Upper lobe of right lung (tissue), 1 donor: ENCODE results near the gene CDH22. TPM values are rescaled to one million over a fixed set of nuclear protein-coding genes. Genes with fewer than 3 reads are reported as not detected.

Experiments
- ATAC-seq: fragments of 200-7000 bp; cut with Tn5 transposase; one replicate; pipeline ENCODE4 v1.9.1; 2020; ENCODE audit warnings: mild to moderate bottlenecking, moderate library complexity
- DNase-seq: peaks from one replicate; pipeline ENCODE4 v3.0.0-alpha.2; 2020
- H3K27ac ChIP-seq: fragments of 200-600 bp; one replicate; pipeline ENCODE4 v1.8.0; 2022
- H3K27me3 ChIP-seq: fragments of 200-600 bp; one replicate; pipeline ENCODE4 v1.8.0; 2022; ENCODE audit warnings: mild to moderate bottlenecking
- H3K36me3 ChIP-seq: fragments of 200-600 bp; one replicate; pipeline ENCODE4 v1.8.0; 2022
- H3K4me1 ChIP-seq: fragments of 200-600 bp; one replicate; pipeline ENCODE4 v1.8.0; 2022
- H3K4me3 ChIP-seq: fragments of 200-600 bp; one replicate; pipeline ENCODE4 v1.8.0; 2022; ENCODE audit warnings: mild to moderate bottlenecking
- H3K9me3 ChIP-seq: fragments of 200-600 bp; one replicate; pipeline ENCODE4 v1.8.0; 2022
- CTCF ChIP-seq: fragments of 200-600 bp; IDR thresholded peaks from one replicate; pipeline ENCODE4 v1.8.0; 2022; ENCODE audit warnings: antibody characterized with exemption
- intact Hi-C: fragments of 100-400 bp; cut with DNase I; formaldehyde crosslinking; loops from one replicate; pipeline ENCODE4 v1.11.0; 2022
- total RNA-seq: library from RNA; stranded (reverse); fragmentation: NEBNext Ultra II Directional; extraction: Animal tissue kit (Norgen Biotek cat#: 25700); gene quantifications from one replicate; pipeline ENCODE4 v1.2.1, GENCODE V29; 2021
- donor health status: DM: no; HTN: yes; CAD: no; lungs with severe emphysema.

Gene CDH22
- total RNA-seq, 1 donor from 2014 or later: 0.46 TPM

DNA sequence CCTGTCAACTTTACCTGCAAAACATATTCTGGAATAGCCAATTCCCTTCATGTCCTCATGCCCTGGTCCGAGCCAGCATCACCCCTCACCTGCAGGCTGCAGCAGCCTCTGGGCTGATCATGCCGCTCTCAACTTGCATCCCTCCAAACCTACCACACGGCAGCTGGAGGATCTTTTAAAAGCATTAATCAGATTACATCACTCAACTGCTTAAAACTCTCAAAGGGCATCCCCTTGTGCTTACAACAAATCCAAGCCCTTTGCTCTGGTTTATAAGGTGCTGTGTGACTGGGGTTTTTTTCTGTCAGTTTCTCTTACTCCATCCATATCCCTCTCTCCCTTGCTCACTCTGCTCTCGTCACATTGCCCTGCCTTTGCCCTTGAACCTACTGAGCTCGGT is 166.2 kb downstream of the CDH22 start:
- TF ChIP-seq CTCF: no peak
- Histone ChIP-seq H3K27me3 (peaks cover 61% of the 10 kb centered on the region), H3K4me3 (no peak overlapping the region), H3K9me3 (no peaks in the 10 kb centered on the region), H3K4me1 (no peaks in the 10 kb centered on the region), H3K27ac (no peak overlapping the region), H3K36me3 (no peaks in the 10 kb centered on the region)
- intact Hi-C loops: no loop called here
- ATAC-seq (no peak), DNase-seq (no peak)

DNA sequence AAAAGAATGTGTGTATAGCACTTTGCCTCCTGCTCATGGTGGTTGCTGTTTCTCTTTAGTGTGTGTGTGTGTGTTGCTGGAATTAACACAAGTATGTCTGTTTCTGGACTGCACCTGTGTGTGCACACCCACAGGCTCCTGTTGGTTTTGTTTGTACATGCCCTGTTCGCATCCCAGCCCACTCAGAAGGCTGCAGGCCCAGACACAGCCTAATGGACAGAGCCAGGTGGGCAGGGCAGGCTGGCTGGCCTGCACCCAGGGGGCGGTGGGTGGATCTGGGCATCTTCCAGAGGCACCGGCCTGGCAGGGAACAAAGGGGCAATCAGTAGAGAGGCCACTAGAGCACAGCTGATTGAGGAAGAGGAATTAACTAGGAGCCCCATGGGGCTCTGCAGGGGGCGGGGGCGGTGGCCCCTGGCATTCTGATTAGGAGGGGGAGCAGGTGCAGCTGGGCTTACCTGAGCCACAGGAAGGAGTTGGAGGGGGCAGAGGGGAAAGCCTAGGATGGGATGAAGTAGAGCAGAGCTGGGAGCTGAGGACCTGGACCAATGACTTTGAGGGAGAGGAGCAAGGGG is 168.3 kb downstream of the CDH22 start:
- H3K4me3 ChIP-seq: no peak overlapping the region
- DNase-seq (no peak), ATAC-seq (no peak)
- peaks cover 69% of the 10 kb centered on the region for H3K27me3 ChIP-seq
- no peak overlapping the region for H3K27ac ChIP-seq
- no peaks in the 10 kb centered on the region for H3K4me1 ChIP-seq
- no peaks in the 10 kb centered on the region for H3K9me3 ChIP-seq
- no peak for TF ChIP-seq CTCF
- no peaks in the 10 kb centered on the region for H3K36me3 ChIP-seq
- intact Hi-C loops: no loop called here

- intact Hi-C loops: no loop called here
- H3K27me3 ChIP-seq: peaks cover 69% of the 10 kb centered on the region
- H3K27ac ChIP-seq: no peak overlapping the region
Observed at GRCh38 chr20:46139266-46139889, 168.9 kb downstream of the CDH22 start.

DNA sequence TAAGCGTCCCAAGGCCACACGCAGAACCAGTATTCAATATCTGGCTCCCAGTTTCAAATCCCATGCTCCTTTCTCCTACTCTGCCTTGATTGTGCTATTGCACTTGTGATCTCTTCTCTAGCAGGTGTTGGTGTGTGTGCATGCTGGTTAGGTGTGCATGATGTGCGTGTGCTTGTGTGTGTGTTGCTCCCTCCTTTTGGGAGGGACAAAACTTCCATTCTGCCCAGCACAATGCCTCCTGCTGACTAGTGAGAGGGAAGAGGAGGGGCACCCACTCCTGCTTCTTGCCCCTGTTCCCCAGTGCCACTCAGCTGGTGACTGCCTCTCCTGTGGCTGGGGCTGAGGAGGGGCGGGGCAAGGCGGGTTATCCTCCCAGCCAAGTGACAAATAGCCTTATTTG is 170.5 kb downstream of the CDH22 start:
- Histone ChIP-seq H3K27ac (no peak overlapping the region), H3K4me3 (no peak overlapping the region), H3K4me1 (peaks cover under 1% of the 10 kb centered on the region), H3K27me3 (peaks cover 76% of the 10 kb centered on the region), H3K9me3 (no peaks in the 10 kb centered on the region), H3K36me3 (no peaks in the 10 kb centered on the region)
- intact Hi-C loops: no loop called here
- TF ChIP-seq CTCF: no peak
- no peak for DNase-seq
- no peak for ATAC-seq

More at GRCh38 chr20:46139266-46139889, 168.9 kb downstream of the CDH22 start:
- Histone ChIP-seq H3K9me3 (no peaks in the 10 kb centered on the region), H3K4me1 (no peaks in the 10 kb centered on the region), H3K4me3 (no peak overlapping the region), H3K36me3 (no peaks in the 10 kb centered on the region)
- no peak for DNase-seq
- no peak for TF ChIP-seq CTCF
- no peak for ATAC-seq

GRCh38 chr20:46135856-46136633 is 172.3 kb downstream of the CDH22 start:
- Histone ChIP-seq H3K36me3 (no peaks in the 10 kb centered on the region), H3K27me3 (peaks cover 70% of the 10 kb centered on the region), H3K4me1 (peaks cover 4% of the 10 kb centered on the region), H3K27ac (no peak overlapping the region), H3K9me3 (no peaks in the 10 kb centered on the region), H3K4me3 (no peak overlapping the region)
- ATAC-seq: no peak
- DNase-seq: no peak
- intact Hi-C loops: no loop called here
- no peak for TF ChIP-seq CTCF
